Ecto neural progenitor cell (in vitro differentiated cells): Measurements from ENCODE around the gene LCLAT1.
"Not testable (repeated sequence)": the region's sequence is repeated elsewhere in the genome, so short reads cannot be mapped to it uniquely, and the experiment has no call there.

Source experiments
- DNase-seq: peaks from one replicate; pipeline ENCODE4 v3.0.0-alpha.2; 2018; ENCODE audit warnings: low spot score

Gene LCLAT1

DNA sequence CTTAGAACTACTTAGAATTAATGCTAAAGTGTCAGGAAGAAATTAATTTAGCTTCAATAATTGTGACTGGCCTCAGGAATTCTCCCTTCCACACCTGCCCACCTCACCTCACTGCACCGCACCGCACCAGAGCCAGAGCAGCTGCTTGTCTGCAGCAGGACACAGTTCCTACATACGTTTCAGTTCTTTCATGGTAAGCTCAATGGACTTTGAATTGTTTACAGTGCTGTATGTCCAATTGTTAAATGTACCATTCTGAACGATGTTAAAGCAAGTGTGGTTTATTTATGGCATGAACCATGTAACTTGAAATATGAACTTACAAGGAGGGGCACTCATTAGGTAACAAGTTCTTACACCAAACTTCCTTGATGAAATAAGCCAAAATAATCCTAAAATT lies 196.0 kb downstream of the LCLAT1 start:
- DNase-seq = not testable (repeated sequence)

DNA sequence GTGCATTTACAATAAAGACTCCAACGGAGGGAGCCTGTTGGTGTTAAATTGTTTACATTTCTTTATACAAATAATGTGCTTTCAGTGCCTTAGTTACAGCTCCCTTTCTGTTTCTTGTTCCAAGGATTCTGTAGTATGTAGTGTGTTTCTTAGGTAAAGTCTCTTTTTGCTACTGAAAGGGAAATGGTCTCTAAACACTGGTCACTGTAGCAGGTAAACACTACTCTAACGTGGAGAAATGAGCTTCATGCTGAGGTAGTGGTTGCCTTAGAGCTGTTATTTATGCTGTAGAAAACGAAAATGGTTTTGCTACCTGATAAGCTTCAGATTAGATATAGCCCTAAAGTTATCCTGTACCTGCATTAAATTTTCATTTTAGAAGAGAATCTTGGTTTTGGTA lies 196.6 kb downstream of the LCLAT1 start:
- no peak for DNase-seq

DNA sequence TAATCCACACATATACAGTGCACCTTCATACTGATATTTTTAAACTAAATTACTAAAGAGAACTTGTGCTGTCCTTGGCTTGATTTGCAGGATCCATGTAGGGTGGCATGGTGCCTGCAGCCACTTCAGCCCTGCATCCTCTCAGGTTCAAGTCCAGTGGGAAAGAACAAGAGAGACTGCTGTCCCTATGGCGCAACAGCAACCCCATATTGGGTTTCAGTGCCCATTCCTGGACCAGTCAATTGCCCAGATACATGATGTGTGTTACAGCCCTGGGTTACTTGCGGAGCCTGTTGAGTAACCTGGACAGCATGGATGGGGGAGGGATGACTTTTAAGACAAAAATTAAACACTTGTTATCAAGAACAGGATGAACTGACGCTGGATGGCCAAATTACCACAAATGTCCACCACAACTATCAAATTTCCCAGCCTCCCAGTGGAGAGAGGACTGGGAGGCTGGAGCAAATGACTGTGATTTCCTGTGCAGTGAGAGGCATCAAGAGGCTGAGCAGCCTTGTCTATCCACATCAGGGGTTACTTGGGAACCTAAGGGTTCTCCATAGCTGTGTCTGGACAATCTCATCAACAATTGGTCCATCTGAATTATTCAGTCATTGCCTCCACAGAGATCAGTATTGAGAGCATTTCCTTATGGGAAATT lies 198.2 kb downstream of the LCLAT1 start:
- no peak for DNase-seq

DNA sequence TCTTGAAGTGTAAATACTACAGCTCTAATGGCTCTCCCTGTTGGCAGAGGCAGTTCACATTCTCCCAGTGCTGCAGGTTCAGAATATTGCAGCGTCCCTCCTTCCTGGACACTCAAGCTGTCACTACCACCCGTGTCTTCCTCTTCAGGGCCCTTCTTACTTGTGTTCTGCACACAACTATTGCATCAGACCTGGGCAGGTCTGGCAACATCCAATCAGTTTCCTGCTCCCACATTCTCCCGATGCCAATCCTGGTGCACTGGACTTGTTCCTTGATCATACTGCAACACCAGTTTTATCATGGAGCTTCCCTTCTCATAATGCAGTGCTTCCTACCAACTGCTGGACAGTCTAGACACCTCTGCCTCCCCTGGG lies 198.7 kb downstream of the LCLAT1 start:
- DNase-seq = no peak

DNA sequence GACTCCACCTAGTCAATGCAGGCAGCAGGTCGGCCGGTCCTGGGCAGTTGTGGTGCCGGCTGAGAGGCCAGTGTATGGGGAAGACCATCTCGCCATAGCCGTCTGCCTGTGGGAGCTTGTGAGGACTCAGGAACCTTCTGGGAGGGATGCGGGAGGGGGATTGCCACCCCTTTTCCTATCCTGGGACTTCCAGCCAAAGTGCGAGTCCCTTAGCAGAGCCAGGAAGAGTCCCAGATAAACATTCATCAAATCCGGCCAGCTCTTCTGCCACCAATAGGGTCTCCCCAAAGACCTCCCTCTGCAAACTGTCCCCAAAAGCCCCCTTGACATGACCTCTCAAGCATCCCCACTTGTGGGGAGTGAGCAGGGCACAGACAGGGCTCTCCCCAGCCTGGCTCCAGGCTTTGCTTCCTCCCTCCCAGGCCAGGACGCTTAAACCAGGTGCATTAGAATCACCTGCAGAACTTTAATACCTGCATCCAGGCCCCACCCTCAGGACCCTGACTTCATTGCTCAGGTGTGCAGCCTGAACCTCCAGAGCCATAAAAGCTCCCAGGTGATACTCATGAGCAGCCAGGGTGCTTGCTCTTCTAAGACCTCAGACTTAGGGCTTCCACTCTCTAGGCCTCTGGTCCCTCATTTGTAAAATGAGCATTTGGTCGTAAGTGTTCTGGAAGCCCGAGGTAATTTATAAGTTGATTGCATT lies 200.9 kb downstream of the LCLAT1 start:
- no peak for DNase-seq

DNA sequence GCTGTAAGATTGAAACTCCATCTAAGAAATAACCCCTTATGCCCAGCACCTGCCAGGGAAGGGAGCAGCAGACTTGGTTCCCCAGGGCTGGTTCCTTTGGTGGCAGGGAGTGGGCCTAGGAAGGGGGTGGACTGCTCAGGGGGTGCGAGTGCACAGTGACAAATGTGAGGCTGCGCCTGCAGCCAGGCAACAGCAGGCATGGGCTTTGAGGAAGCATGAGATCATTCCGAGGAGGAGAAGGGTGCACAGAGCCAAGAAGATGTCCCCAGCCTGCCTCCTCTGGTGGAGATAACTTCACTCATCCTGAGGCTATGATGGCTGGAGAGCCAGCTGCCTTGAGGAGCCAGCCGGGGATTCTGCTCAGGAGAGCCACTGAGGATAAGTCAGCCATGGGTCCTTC lies 202.2 kb downstream of the LCLAT1 start:
- no peak for DNase-seq

DNA sequence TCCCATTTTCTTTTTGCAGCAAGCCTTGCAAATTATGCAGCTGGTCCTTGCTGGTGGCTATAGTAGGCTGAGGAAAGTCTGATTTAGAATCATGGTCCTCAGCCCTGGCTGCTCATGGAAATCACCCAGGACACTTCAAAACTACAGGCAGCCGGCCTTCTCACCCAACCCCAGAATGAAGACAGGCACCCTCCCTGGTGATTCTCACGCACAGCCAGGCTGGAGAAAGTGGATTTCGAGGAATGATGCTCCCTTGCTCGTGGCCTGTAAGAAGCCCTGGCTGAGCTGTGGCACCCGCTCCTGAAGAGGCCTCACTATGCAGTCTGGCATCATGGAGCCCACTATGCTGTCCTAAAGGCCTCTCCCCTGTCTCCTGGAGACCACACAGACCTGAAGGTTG lies 202.8 kb downstream of the LCLAT1 start:
- no peak for DNase-seq

DNA sequence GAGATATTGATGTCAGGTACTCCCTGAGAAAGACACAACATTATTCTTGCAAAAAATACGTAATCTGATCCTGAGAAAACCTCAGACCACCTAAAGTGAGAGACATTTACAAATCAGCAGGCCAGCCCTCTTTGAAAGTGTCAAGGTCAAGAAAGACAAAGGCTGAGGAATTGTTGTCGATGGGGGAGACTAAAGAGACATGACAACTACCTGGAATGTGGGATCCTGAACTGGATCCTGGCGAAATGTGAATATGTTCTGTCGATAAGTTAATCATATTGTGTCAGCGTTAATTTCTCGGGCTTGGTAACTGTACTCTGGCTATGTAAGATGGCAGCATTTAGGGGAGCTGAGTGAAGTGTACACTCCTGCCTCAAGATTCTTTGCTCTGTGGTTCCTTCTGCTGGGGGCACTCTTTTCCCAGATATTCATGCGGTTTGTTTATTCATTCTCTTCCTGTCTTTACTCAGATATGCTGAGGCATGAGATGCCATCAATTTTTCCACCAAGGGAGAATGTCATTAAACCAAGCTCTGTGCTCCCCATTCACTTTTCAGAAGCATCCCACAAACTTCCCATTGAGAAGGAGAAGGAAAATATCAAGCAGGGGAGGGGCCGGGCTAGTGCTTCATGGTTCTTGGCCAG lies 205.3 kb downstream of the LCLAT1 start:
- DNase-seq = no peak

DNA sequence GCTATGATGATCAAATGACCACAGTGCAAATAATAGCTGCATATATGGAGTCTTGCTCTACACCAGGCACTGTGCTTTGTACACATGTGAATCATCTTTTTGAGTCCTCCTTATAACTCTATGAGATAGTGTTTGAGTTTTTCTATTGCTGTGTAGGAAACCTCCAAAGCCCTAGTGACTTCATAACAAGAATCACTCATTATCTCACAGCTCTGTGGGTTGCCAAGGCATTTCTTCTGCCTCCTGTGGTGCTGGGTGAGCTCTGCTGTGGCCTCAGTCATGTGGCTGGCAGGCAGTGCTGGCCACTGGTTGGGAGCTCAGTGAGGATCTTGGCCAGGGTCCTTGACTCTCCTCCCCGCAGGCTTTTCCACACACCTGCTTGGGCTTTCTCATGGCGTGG lies 206.8 kb downstream of the LCLAT1 start:
- no peak for DNase-seq

DNA sequence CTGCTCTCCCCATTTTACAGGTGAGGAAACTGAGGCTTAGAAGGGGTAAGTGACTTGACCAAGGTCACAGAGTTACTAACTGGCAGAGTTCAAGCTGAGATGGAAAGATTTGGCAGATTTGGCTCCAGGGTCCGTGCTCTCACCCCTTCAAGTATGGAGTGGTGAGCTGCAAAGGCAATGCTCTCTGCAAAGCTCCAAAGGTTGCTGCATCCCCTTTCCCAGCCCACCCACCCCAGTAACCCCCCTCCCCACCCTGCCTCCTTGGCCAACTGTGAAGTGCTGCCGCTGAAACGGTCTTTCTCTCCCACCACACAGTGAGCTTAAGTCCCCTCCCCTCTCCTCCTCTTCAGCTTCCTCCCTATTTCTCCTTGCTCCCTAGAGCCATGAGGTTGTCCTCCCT lies 207.4 kb downstream of the LCLAT1 start:
- no peak for DNase-seq

DNA sequence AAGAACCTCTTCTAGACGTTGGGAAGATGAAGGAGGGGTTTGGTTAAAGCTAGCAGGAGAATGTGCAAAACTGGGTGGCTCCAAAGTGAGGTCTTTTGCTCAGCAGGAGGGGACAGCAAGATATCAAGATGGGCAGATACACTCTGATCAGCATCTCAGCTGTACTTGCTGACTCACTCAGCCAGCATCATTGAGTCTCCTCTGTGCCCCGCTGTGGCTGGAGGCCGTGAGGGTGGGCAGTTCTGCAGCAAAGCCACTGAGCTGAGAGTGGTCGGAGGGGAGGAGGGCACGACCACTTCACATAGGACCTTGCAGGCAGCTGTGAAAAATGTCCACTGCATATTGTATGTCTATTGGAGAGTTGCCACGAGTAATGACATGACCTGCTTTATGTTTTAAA lies 208.2 kb downstream of the LCLAT1 start:
- DNase-seq = no peak

DNA sequence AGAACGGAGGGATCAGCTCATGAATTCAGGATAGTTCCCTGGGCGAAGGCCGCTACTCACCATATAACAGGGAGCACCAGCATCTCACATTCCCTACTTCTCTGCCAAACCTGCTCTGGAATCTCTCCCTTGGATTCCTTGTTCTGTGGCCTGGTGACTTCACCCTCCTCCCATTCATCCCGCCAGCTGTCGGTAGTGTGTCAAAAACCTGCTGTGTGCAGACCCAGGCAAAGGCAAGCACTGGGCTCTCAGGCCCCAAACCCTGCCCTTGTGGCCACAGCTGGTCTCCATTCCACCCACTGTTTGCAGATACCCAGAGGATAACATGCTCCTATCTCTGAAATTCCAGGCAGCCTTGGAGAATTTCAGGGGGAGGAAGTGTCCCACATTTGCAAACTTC lies 208.6 kb downstream of the LCLAT1 start:
- DNase-seq = no peak

DNA sequence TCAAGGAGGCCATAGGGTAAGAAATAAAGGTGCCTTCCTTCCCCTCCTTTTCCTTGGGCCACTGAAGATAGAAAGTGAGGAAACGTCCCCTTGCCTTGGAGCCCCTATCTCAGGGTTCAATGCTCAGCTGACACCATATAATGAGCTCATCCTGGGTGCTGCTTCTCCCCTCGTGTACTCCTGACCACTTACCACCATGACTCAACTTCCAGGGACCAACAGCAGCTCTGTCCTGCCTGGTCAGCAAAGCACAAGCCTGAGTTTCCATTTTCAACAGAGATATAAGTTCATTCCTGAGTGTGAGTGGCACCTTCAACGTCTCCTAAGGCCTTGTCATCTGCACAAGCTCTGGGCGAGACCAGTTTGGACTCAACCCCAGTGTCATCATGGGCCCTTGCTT lies 209.0 kb downstream of the LCLAT1 start:
- DNase-seq = no peak

DNA sequence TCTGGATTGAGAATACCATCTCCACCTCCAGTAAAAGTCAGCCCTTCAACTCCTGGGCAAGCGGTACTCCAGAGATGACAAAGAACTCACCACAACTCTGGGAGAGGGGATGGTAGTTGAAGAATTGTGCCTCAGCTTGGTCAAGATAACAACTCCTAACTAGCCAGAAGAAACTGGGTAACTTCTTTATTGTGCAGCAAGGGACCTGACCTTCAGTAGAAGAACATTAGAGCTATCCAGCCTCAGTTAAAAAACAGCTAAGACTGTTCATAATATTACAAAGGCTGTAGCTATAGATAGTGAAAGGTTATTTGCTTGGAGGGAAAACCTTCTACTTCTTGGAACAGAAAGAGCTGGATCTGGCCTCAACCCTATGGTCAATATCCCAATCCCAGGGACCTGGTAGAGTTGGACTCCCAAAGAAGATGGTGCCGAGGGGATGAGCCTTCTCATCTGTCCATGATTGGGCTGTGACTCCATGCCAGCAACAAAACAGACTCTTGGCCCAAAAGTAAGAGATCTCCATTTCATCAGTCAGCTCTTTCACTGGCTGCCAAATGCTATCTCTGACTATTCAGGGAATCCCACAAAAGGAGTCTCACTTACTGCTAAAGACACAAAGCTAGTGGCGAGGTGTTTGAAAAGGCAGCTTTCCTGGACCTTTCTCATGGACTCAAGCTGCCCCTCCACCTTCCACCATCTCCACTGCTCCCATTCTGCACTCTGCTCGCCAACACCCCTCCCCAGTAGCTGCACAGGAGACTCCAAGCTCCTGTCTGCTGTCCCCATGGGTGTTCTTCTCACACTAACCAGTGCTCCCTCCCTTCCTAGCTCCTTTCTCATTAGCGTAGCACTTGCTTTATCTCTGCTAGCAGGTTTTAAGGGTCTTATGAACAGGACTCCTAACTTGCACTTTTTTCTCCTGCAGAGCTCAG lies 214.4 kb downstream of the LCLAT1 start:
- no peak for DNase-seq

DNA sequence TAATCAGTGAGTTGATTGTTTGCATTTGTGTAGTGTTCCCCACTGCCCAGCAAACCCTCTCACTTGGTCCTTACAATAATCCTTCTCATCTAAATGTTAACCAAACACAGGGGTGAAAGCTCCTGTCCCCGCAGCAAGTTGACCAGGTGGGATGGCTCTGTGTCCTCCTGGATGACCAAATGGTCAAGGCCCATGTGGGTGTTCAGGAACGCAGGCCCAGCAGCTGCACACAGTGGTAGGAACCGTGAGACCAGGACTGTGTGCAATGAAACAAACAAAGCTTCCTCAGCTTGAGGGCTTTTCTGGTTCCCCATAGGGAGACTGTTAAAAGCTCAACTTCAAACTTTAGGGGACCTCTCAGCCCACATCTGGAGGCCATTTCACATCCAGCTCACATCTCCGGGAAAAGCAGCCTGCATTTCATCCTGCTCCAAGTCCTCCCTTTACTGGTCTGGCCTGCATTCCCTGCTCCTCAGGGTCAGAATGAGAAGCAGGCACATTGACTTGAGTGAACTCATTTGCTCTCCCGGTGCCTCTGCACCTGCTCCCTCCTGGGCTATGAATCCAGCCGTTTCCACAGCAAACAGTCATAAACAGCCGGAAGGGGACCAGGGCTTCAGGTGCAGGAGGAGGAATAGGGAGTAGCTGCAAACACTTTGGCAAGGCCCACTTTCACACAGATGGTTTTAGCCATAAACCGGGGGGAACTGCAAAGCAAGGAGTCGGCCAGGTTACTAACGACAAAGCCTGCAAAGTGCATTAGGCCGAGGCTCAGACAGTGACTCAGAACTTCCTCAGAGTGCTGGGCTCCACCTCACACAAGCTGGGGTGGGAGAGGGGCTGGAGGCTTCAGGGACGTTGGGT lies 215.5 kb downstream of the LCLAT1 start:
- DNase-seq = peak; percentile 19

DNA sequence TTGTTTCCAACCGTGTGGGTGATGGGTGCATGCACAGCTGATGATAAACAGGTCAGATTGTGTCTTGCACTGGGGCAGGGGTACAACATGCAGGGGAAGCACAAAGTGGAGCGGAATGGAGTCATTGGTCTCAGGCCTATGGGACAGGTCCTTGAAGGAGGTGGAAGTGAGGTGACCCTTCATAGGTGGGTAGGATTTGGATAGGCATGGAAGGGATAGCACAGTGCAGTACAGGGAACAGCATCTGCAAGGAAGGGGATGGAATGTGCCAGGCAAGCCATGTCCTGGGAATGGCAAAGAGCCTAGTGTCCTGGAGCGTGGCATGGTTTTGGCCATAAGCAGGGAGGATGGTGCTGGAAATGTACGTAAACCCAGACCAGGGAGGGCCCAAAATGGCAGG lies 216.3 kb downstream of the LCLAT1 start:
- DNase-seq = peak; percentile 20

DNA sequence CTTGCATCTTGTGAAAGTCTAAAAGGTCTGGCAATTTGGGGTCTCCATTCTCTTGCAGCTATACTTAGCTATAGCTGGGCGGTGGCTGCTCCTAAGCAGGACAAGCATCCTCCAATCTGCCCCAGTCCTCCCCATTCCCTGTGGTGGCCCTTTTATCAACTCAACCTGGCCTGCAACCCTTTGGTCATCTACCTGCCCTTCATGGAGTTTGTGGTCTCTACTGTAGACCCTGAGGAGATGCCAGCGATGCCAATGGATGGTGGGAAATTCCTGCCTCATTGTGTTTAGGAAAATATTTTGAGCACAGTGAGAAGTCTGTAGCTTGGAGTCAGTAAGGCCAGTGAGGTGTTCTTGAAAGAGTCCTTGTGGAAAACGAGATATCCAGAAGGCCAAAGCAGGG lies 216.8 kb downstream of the LCLAT1 start:
- DNase-seq = peak; percentile 17

DNA sequence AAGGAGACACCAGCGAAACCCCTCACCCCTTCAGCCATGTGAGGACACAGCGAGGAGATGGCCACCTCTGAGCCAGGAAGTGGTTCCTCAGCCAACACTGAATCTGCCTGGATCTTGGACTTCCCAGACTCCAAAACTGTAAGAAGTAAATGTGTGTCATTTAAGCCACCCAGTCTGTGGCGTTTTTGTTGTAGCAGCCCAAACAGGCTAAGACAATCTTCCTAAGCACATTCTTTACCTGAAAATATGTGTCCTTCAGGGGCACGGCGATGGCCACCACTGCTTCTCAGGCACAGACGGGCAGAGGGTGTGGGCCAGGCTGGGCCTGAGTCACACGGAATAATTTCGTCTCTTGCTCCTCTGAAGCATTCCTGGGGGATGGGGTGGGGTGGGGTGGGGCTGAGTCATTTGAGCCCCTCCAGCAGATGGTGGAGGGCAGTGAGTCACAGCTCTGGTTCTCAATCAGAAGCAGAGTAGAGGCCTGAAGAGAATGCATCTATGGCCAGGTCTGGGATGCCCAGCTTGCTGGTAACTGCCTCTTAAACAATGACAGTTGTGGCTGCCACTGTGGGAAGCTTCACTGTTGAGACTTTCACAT lies 217.8 kb downstream of the LCLAT1 start:
- peak; percentile 29 for DNase-seq

DNA sequence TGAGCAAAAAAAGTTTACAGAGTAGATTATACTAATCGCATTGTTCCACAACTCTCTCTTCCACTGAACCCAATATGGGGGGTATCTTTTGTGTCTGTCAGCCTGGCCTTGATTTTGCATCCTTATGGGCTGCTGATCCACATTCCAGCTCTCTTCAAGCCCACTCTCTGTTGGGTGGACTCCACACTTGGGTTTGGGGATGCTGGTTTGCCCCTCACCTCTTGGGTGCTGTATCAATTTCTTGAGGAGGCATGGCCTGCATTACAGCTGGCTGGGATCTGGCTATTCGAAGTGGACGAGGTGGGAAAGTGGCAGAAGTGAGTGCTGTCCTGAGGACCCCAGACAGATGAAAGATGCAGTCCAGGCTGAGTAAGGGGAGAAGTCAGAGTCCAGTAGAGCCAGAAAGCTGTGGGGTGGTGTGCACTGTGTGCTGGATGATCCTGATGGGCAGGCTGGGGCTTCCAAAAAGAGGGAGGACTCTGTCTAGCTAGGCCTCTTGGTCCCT lies 218.8 kb downstream of the LCLAT1 start:
- peak; percentile 10 for DNase-seq

DNA sequence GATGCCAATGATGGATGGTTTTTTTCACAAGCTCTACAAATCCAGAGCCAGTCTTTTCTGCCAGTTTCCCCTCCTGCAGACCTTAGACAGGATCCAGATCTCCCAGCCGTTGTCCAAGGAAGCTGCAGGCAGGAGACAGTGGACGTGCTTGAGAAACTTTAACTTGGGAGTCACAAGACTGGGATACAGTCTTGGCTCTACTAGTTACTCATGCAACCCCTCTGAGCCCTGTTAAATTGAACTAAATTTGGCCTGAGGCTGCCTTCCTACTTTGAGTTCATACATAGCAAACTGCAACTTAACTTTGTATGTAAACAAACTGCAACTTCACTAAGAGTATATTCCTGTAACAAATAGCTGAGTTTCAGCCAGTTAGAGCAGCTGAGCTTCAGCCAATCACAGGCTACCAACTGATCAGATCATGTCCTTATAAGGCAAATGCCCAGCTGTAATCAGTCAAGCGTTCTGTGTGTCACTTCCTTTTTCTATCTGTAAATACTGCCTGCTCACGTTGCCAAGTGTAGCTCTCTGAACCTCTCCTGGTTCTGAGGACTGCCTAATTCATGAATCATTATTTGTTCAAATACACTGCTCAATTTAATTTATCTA lies 219.3 kb downstream of the LCLAT1 start:
- DNase-seq = no peak
